Measurements from ENCODE around the gene LCOR.
"Not testable (repeated sequence)": the region's sequence is repeated elsewhere in the genome, so short reads cannot be mapped to it uniquely, and the experiment has no call there.

Gene LCOR

DNA sequence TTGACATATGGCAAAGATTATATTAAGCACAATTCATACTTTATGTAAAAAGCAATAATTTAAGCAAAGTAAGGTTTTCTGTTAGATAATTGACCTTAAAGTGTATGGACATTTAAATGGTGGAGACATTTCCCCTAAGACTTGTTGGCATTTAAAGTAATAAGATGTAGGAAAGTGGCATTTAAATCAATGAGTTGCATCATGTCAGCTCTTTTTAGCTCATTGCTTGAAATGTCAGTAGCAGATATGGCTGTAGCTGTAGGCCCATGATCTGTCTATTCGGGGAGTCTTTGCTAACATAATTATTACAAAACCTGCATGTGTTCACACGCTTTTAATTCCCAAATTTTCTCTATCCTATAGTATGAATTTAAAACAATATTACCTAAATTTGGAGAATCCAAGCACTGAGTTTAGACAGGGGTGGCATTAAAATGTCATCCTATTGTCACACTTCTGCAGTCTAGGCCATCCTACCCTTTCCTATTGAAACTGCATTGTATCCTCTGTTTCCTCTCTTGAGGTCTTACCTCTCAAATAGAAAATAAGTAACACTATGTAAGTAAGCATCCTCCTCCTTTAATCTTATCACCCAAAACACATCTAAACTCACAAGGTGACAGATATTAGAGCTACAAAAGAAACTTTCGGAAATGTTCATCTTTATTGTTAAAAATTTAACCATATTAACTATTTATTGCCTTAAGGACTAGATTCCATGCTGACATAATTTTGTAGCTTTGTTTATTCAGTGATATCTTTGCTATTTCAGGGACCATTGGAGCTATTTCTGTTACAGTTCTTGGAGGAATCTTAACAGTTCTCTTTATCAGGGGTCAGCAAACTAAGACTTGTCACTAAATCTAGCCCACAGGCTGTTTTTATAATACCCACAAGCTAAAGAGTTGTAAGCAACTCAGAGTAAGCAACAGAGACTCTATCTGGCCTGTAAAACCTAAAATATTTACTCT, 91.2 kb downstream of the LCOR start:
- no peak for DNase-seq (ENCODE audit: low read depth)
- H3K4me3 ChIP-seq (ENCODE audit: control insufficient read depth, low read depth, low read length), result no peak overlapping the region
- TF ChIP-seq, protein P1, sequence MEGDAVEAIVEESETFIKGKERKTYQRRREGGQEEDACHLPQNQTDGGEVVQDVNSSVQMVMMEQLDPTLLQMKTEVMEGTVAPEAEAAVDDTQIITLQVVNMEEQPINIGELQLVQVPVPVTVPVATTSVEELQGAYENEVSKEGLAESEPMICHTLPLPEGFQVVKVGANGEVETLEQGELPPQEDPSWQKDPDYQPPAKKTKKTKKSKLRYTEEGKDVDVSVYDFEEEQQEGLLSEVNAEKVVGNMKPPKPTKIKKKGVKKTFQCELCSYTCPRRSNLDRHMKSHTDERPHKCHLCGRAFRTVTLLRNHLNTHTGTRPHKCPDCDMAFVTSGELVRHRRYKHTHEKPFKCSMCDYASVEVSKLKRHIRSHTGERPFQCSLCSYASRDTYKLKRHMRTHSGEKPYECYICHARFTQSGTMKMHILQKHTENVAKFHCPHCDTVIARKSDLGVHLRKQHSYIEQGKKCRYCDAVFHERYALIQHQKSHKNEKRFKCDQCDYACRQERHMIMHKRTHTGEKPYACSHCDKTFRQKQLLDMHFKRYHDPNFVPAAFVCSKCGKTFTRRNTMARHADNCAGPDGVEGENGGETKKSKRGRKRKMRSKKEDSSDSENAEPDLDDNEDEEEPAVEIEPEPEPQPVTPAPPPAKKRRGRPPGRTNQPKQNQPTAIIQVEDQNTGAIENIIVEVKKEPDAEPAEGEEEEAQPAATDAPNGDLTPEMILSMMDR (conservative IDR thresholded peaks at IDR 0.05; ENCODE audit: control insufficient read depth, insufficient read depth, low read depth, low read length), result no peak

DNA sequence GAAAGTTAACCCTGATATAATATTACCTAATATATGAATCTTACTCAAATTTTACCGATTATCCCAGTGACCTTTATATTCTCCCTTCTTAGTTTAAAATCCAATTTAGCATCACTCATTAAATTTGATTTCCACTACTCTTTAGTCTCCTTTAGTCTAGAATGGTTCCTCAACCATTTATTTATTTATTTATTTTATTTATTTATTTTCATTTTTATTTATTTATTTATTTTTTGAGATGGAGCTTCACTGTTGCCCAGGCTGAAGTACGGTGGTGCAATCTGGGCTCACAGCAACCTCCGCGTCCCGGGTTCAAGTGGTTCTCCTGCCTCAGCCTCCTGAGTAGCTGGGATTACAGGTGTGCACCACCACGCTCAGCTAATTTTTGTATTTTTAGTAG, 92.8 kb downstream of the LCOR start:
- no peak for DNase-seq (ENCODE audit: low read depth)
- TF ChIP-seq, protein P1 (conservative IDR thresholded peaks at IDR 0.05; ENCODE audit: control insufficient read depth, insufficient read depth, low read depth, low read length), result no peak
- no peak overlapping the region for H3K4me3 ChIP-seq (ENCODE audit: control insufficient read depth, low read depth, low read length)

DNA sequence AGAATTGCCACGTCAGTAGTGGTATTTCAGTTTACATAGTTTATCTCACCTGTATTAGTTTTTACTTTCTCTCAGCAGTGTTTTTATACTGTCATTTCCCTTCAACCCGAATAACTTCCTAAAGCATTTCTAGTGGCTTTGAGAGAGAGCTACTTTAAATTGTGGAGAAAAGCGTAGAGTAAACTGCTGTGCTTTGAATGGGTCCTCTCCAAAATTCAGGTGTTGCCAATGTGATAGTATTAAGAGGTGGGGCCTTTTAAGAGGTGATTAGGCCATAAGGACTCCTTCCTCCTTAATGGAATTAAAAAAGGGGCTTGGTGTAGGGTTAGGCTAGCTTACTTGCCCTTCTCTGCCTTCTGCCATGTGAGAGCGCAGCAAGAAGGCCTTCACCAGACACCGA, 98.4 kb downstream of the LCOR start:
- no peak for DNase-seq (ENCODE audit: low read depth)
- no peak overlapping the region for H3K4me3 ChIP-seq (ENCODE audit: control insufficient read depth, low read depth, low read length)
- TF ChIP-seq, protein P1 (conservative IDR thresholded peaks at IDR 0.05; ENCODE audit: control insufficient read depth, insufficient read depth, low read depth, low read length), result no peak

DNA sequence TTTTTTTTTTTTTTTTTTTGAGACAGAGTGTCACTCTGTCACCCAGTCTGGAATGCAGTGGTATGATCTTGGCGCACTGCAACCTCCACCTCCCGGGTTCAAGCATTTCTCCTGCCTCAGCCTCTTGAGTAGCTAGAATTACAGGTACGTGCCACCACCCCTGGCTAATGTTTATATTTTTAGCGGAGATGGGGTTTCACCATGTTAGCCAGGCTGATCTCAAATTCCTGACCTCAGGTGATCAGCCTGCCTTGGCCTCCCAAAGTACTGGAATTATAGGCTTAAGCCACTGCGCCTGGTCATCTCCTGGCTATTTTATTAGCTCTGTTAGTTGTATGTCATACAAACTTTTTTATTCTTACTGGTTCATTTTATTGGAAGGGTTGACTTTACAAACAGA, 103.0 kb downstream of the LCOR start:
- DNase-seq (ENCODE audit: low read depth), result no peak
- TF ChIP-seq, protein P1 (conservative IDR thresholded peaks at IDR 0.05; ENCODE audit: control insufficient read depth, insufficient read depth, low read depth, low read length), result no peak
- H3K4me3 ChIP-seq (ENCODE audit: control insufficient read depth, low read depth, low read length), result no peak overlapping the region

DNA sequence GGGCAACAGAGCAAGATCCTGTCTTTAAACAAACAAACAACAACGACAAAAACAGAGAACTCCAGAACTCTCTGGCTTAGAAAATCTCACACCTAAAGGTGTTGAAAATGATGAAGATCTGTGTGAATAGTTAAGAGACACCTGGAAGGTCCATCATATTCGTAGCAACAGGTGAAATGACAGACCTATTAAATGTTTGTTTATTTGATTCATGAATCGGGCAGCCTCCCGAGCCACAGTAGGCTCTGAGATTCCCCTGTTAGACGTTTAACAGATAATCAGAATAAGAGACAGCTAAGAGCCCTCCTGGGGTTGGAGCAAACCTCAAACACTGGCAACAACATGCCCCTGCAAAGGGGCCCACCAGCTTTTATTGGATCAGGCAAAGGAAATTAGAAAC, 103.7 kb downstream of the LCOR start:
- TF ChIP-seq, protein P1 (conservative IDR thresholded peaks at IDR 0.05; ENCODE audit: control insufficient read depth, insufficient read depth, low read depth, low read length), result no peak
- no peak for DNase-seq (ENCODE audit: low read depth)

DNA sequence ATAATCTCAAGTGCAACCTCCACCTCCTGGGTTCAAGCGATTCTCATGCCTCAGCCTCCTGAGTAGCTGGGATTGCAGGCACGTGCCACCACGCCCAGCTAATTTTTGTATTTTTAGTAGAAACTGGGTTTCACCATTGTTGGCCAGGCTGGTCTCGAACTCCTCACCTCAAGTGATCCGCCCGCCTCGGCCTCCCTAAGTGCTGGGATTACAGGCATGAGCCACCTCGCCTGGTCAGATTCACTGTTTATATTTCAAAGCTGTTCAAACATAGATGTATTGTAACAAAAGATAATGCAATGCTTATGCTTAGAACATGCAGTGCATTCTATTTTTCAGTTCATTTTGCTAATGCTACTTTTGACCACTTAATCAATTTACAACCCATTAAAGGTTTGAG, 111.1 kb downstream of the LCOR start:
- not testable (repeated sequence) for DNase-seq (ENCODE audit: low read depth); H3K4me3 ChIP-seq (ENCODE audit: control insufficient read depth, low read depth, low read length)

More for the DNA sequence above, 103.7 kb downstream of the LCOR start:
- H3K4me3 ChIP-seq (ENCODE audit: control insufficient read depth, low read depth, low read length), result no peak overlapping the region

DNA sequence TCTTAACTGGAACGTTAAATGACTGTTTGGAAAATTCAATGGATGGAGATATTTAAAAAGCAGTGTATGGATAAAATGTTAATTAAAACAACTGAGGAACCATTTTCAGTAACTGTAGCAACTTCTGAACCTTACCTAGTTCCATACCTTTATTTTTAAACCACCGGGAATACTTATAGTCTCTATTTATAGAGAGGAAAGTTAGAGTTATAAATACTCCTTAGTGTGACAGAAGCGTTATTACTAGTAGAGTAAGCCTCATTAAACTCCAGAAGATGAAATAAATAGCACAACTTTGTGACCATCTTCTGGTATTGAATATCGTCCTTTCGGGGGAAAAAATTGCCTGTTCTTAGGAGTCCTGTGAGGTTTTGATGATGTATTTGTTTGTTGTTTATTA, 114.9 kb downstream of the LCOR start:
- no peak for DNase-seq (ENCODE audit: low read depth)
- H3K4me3 ChIP-seq (ENCODE audit: control insufficient read depth, low read depth, low read length), result no peak overlapping the region
- TF ChIP-seq, protein P1 (conservative IDR thresholded peaks at IDR 0.05; ENCODE audit: control insufficient read depth, insufficient read depth, low read depth, low read length), result no peak

All from fibroblast of mammary gland (primary cell).